WTC11 (cell line): Measurements from ENCODE around the gene MSI2. TPM values are rescaled to one million over a fixed set of nuclear protein-coding genes. Genes with fewer than 3 reads are reported as not detected.

Experiments used
- ATAC-seq: fragments of 200-7000 bp; cut with Tn5 transposase; 2 replicates; pipeline ENCODE4 v1.10.0; 2021; ENCODE audit warnings: mild to moderate bottlenecking, moderate library complexity
- CTCF ChIA-PET: fragments of 300-600 bp; sonication (Branson Sonifier 250); formaldehyde crosslinking; loops from one replicate; lab custom pipeline; 2021; ENCODE audit warnings: antibody characterized with exemption; lab: Charles Lee
- POLR2A ChIA-PET: fragments of 350-600 bp; sonication (Branson Sonifier 250); formaldehyde crosslinking; loops from one replicate; lab custom pipeline; 2021; ENCODE audit warnings: antibody characterized with exemption; lab: Charles Lee
- DNase-seq: peaks from one replicate; pipeline ENCODE4 v3.0.0; 2021; ENCODE audit warnings: low spot score
- H3K27ac Mint-ChIP-seq: 2 replicates; pipeline ENCODE4 v1.8.0; 2021; ENCODE audit warnings: mixed read lengths
- H3K27me3 Mint-ChIP-seq: 2 replicates; pipeline ENCODE4 v1.8.0; 2021; ENCODE audit warnings: low read depth, mild to moderate bottlenecking, moderate library complexity, mixed read lengths
- H3K36me3 Mint-ChIP-seq: 2 replicates; pipeline ENCODE4 v1.8.0; 2021; ENCODE audit warnings: mixed read lengths
- H3K4me1 Mint-ChIP-seq: 2 replicates; pipeline ENCODE4 v1.8.0; 2022; ENCODE audit warnings: mixed read lengths
- H3K4me3 Mint-ChIP-seq: 2 replicates; pipeline ENCODE4 v1.8.0; 2021; ENCODE audit warnings: mild to moderate bottlenecking, moderate library complexity, mixed read lengths
- H3K9me3 Mint-ChIP-seq: 2 replicates; pipeline ENCODE4 v1.8.0; 2021; ENCODE audit warnings: mixed read lengths
- ATF1 ChIP-seq: sonication (generic); formaldehyde crosslinking; IDR thresholded peaks from 2 replicates; pipeline ENCODE4 v1.8.1; 2023; ENCODE audit warnings: mild to moderate bottlenecking, moderate library complexity, missing genetic modification reagents
- E2F5 ChIP-seq: sonication (generic); formaldehyde crosslinking; IDR thresholded peaks from 2 replicates; pipeline ENCODE4 v1.8.1; 2022; ENCODE audit warnings: mild to moderate bottlenecking, moderate library complexity, missing genetic modification reagents
- ESRRA ChIP-seq: sonication (generic); formaldehyde crosslinking; IDR thresholded peaks from 2 replicates; pipeline ENCODE4 v1.8.1; 2022; ENCODE audit warnings: mild to moderate bottlenecking, missing genetic modification reagents, borderline replicate concordance
- ETV6 ChIP-seq: sonication (generic); formaldehyde crosslinking; IDR thresholded peaks from 2 replicates; pipeline ENCODE4 v1.8.1; 2022; ENCODE audit warnings: mild to moderate bottlenecking, missing genetic modification reagents
- FOXK1 ChIP-seq: sonication (generic); formaldehyde crosslinking; IDR thresholded peaks from 2 replicates; pipeline ENCODE4 v1.8.0; 2022; ENCODE audit warnings: mild to moderate bottlenecking, moderate library complexity, missing genetic modification reagents
- FOXP4 ChIP-seq: sonication (generic); formaldehyde crosslinking; IDR thresholded peaks from 2 replicates; pipeline ENCODE4 v1.8.0; 2022; ENCODE audit warnings: mild to moderate bottlenecking, missing genetic modification reagents
- HMGXB4 ChIP-seq: sonication (generic); formaldehyde crosslinking; IDR thresholded peaks from 2 replicates; pipeline ENCODE4 v1.8.1; 2023; ENCODE audit warnings: mild to moderate bottlenecking, moderate library complexity, missing genetic modification reagents
- MAX ChIP-seq: sonication (generic); formaldehyde crosslinking; IDR thresholded peaks from 2 replicates; pipeline ENCODE4 v1.8.0; 2022; ENCODE audit warnings: mild to moderate bottlenecking, missing genetic modification reagents
- NFYB ChIP-seq: sonication (generic); formaldehyde crosslinking; conservative IDR thresholded peaks from 2 replicates; pipeline ENCODE4 v1.8.0; 2022; ENCODE audit warnings: low read depth, missing genetic modification reagents
- NR2C2 ChIP-seq: sonication (generic); formaldehyde crosslinking; IDR thresholded peaks from 2 replicates; pipeline ENCODE4 v1.8.0; 2022; ENCODE audit warnings: mild to moderate bottlenecking, missing genetic modification reagents
- NR3C1 ChIP-seq: sonication (generic); formaldehyde crosslinking; conservative IDR thresholded peaks from 2 replicates; pipeline ENCODE4 v1.8.1; 2023; ENCODE audit warnings: low read depth, mild to moderate bottlenecking, missing genetic modification reagents
- PRDM15 ChIP-seq: sonication (generic); formaldehyde crosslinking; IDR thresholded peaks from 2 replicates; pipeline ENCODE4 v1.8.0; 2022; ENCODE audit warnings: missing genetic modification reagents
- ZNF416 ChIP-seq: fragments of 250-450 bp; sonication (Bioruptor Pico); IDR thresholded peaks from 2 replicates; pipeline ENCODE4 v1.9.0; 2021; ENCODE audit warnings: mild to moderate bottlenecking, inconsistent platforms
- ZNF512 ChIP-seq: sonication (generic); formaldehyde crosslinking; IDR thresholded peaks from 2 replicates; pipeline ENCODE4 v1.8.1; 2022; ENCODE audit warnings: missing genetic modification reagents, borderline replicate concordance
- ZNF671 ChIP-seq: fragments of 250-450 bp; sonication (Bioruptor Pico); IDR thresholded peaks from 2 replicates; pipeline ENCODE4 v1.8.0; 2021; ENCODE audit warnings: mild to moderate bottlenecking
- total RNA-seq: library from RNA; stranded (reverse); gene quantifications from 3 replicates; pipeline ENCODE4 v1.2.3, GENCODE V29; 2021

Gene MSI2
- total RNA-seq, 1 experiment from 2014 or later: 82.1 TPM

- Mint-ChIP-seq H3K27me3 (no peaks in the 10 kb centered on the region), H3K36me3 (peaks cover 60% of the 10 kb centered on the region), H3K27ac (no peak overlapping the region), H3K9me3 (no peaks in the 10 kb centered on the region), H3K4me3 (no peak overlapping the region), H3K4me1 (peaks cover 21% of the 10 kb centered on the region)
- TF ChIP-seq ZNF671: no peak
- TF ChIP-seq FOXP4 (CRISPR knock-in tag): no peak
- TF ChIP-seq ESRRA: no peak
- no peak for TF ChIP-seq MAX
- TF ChIP-seq ATF1 (CRISPR knock-in tag): no peak
- no peak for TF ChIP-seq NR2C2
- no peak for TF ChIP-seq NFYB (CRISPR knock-in tag)
- TF ChIP-seq NR3C1 (CRISPR knock-in tag): no peak
- no peak for TF ChIP-seq FOXK1 (CRISPR knock-in tag)
- TF ChIP-seq ZNF416: no peak
- TF ChIP-seq ETV6 (CRISPR knock-in tag): no peak
- ChIA-PET CTCF (interaction anchor here (3.4 kb wide), 1 partner anchor 26 kb away, joined by 18 read pairs; no protein-coding TSS in a partner anchor), POLR2A (interaction anchor here (0.6 kb wide), 1 partner anchor 51 kb away, joined by 3 read pairs; no protein-coding TSS in a partner anchor)
- DNase-seq (no peak), ATAC-seq (no peak)
Observed at GRCh38 chr17:57269052-57269451, 12.7 kb downstream of the MSI2 start.

- H3K4me1 Mint-ChIP-seq: peaks cover 21% of the 10 kb centered on the region
- peaks cover 62% of the 10 kb centered on the region for H3K36me3 Mint-ChIP-seq
- H3K27ac Mint-ChIP-seq: no peak overlapping the region
Observed at GRCh38 chr17:57269598-57270255, 13.4 kb downstream of the MSI2 start.

More at GRCh38 chr17:57269598-57270255, 13.4 kb downstream of the MSI2 start:
- H3K4me3 Mint-ChIP-seq: no peak overlapping the region
- TF ChIP-seq PRDM15 (CRISPR knock-in tag): no peak
- no peak for TF ChIP-seq ATF1 (CRISPR knock-in tag)
- TF ChIP-seq E2F5 (CRISPR knock-in tag): no peak
- TF ChIP-seq ZNF512 (CRISPR knock-in tag): no peak
- TF ChIP-seq HMGXB4 (CRISPR knock-in tag): no peak
- TF ChIP-seq, all 79 proteins: peak for 0
- CTCF ChIA-PET: interaction anchor here (0.8 to 3.4 kb wide), 3 partner anchors 12 to 478 kb away, joined by 3 to 18 read pairs (median 4); no protein-coding TSS in a partner anchor
- DNase-seq (no peak), ATAC-seq (no peak)
- no peaks in the 10 kb centered on the region for H3K27me3 Mint-ChIP-seq
- POLR2A ChIA-PET: interaction anchor here (0.6 kb wide), 1 partner anchor 50 kb away, joined by 3 read pairs; no protein-coding TSS in a partner anchor
- no peaks in the 10 kb centered on the region for H3K9me3 Mint-ChIP-seq
